Measurements from ENCODE around the gene SPPL2A. TPM values are rescaled to one million over a fixed set of nuclear protein-coding genes. Genes with fewer than 3 reads are reported as not detected.
"Not testable (repeated sequence)": the region's sequence is repeated elsewhere in the genome, so short reads cannot be mapped to it uniquely, and the experiment has no call there.

Gene SPPL2A, protein sequence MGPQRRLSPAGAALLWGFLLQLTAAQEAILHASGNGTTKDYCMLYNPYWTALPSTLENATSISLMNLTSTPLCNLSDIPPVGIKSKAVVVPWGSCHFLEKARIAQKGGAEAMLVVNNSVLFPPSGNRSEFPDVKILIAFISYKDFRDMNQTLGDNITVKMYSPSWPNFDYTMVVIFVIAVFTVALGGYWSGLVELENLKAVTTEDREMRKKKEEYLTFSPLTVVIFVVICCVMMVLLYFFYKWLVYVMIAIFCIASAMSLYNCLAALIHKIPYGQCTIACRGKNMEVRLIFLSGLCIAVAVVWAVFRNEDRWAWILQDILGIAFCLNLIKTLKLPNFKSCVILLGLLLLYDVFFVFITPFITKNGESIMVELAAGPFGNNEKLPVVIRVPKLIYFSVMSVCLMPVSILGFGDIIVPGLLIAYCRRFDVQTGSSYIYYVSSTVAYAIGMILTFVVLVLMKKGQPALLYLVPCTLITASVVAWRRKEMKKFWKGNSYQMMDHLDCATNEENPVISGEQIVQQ
- total RNA-seq: 100 to 1,000 TPM in 1 of 2 experiments, 10 to 100 TPM in 1; 76.8 to 108 TPM

DNA sequence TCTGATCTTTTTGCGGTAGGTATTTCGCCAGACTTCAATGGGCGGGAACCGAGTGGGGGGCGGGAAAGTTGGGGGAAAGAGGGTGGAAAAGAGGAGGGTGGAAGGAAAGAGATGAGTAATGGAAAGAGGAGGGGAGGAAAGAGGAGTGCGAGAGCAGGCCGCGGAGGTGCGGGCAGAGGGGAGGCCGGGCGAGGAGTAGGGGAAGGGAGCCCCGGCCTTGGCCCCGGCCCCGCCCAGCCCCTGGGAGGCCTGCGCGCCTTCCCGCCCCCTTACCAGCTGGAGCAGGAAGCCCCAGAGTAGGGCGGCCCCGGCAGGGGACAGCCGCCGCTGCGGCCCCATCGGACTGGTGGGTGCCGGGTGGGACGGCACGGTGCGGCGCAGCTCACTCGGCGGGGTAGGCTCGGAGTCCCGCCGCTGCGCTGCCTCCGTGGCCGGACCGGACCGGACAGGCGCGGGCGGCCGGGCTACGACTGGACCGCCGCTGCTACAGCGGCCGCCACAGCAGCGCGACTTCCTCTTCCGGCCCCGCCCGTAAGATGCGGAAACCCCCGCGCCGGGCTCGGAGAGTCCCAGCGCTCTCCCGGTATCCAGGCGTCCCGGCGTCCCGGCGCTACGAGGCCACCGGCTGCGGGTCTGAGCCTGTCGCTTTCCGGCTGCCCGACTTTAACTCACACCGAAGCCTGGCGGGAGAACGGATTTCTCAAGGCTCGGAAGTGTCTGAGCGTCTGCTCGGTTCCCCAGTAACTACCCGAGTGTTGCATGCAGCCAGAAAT lies at the start of gene SPPL2A:
Gene SPPL2A (minus strand): TSS at position 512 of the 773 bp plus-strand sequence. CDS start 173 bp downstream, at position 339.
- Mint-ChIP-seq H3K27ac (peak within 1 kb of the TSS; percentile 96), H3K4me3 (peak within 1 kb of the TSS; percentile 90), H3K27me3 (no peaks in the 10 kb centered on the region), H3K9me3 (ENCODE audit: low read depth) (no peaks in the 10 kb centered on the region), H3K4me1 (peaks cover 51% of the 10 kb centered on the region), H3K36me3 (peaks cover 20% of the 10 kb centered on the region)
- ATAC-seq (peak; percentile 94), DNase-seq (peak; percentile 93)
- CTCF ChIA-PET: interaction anchor here (0.9 to 2.5 kb wide), 5 partner anchors 9 to 111 kb away, joined by 3 to 7 read pairs (median 3); partner anchors contain the start of gene TRPM7

DNA sequence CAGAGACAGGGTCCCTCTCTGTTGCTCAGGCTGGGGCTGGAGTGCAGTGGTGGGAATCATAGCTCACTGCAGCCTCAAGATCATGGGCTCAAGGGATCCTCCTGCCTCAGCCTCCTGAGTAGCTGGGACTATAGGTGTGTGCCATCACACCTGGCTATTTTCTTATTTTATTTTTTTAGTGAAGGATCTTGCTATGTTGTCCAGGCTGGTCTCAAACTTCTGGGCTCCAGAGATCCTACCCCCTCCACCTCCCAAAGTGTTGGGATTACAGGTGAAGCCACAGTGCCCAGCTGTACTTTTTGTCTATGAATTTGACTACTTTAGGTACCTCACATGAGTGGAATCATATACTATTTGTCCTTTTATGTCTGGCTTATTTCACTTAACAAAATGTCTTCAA lies 49.1 kb upstream of the SPPL2A start:
- H3K27ac Mint-ChIP-seq: no peak overlapping the region
- CTCF ChIA-PET: no interaction called here
- no peaks in the 10 kb centered on the region for H3K36me3 Mint-ChIP-seq
- H3K4me3 Mint-ChIP-seq: no peak overlapping the region
- peaks cover 11% of the 10 kb centered on the region for H3K27me3 Mint-ChIP-seq
- H3K4me1 Mint-ChIP-seq: no peaks in the 10 kb centered on the region
- H3K9me3 Mint-ChIP-seq (ENCODE audit: low read depth): no peaks in the 10 kb centered on the region
- no peak for DNase-seq
- ATAC-seq: no peak

DNA sequence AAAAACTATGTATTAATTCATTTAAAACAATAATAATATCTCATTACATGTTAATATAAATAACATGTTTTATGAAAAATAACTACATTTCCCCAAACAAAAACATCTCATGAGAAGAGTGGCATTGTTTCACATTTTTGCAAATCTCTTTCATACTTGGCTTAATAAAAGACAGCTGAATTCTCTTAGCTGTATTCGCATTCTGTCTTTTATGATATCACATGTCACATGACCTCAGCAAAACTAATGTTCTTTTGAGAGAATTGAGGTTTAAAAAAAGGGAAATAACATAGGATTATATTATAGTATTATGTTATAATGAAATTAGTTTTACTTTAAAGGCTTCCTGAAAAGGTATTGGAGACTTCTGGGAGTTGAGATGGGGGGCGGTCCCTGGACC lies 48.4 kb upstream of the SPPL2A start:
- no peak for DNase-seq
- ATAC-seq: no peak
- Mint-ChIP-seq H3K9me3 (ENCODE audit: low read depth) (no peaks in the 10 kb centered on the region), H3K27ac (no peak overlapping the region), H3K4me3 (no peak overlapping the region), H3K4me1 (no peaks in the 10 kb centered on the region), H3K27me3 (peaks cover 10% of the 10 kb centered on the region), H3K36me3 (no peaks in the 10 kb centered on the region)
- CTCF ChIA-PET: no interaction called here

DNA sequence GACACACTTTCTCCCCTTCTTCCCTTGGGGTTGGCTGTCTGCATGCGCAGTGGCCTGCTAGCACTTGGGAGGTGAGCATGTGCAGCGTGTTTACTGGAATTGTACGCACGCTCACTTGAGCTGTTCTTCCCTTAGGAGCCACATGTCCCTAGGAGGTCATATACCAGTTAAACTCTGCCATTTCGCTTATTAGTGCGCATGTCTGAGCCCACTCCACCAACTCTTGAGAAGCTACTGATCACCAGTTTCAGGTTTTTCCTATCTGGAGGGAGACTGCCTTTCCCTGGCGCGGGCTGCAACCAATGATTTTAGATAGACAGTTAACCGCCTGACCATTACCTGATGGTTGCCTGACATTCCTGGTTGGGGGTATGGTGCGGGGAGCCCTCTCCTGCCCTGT lies 47.6 kb upstream of the SPPL2A start:
- Mint-ChIP-seq H3K4me1 (no peaks in the 10 kb centered on the region), H3K9me3 (ENCODE audit: low read depth) (no peaks in the 10 kb centered on the region), H3K36me3 (no peaks in the 10 kb centered on the region), H3K4me3 (no peak overlapping the region), H3K27me3 (peaks cover 13% of the 10 kb centered on the region), H3K27ac (no peak overlapping the region)
- ATAC-seq (no peak), DNase-seq (no peak)
- CTCF ChIA-PET: no interaction called here

DNA sequence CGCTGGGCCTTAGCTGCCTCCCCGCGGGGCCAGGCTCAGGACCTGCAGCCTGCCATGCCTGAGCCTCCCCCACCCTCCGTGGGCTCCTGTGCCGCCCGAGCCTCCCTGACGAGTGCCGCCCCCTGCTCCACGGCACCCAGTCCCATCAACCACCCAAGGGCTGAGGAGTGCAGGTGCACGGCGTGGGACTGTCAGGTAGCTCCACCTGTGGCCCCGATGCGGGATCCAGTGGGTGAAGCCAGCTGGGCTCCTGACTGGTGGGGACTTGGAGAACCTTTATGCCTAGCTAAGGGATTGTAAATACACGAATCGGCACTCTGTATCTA lies 46.6 kb upstream of the SPPL2A start:
- H3K36me3 Mint-ChIP-seq; H3K27ac Mint-ChIP-seq; CTCF ChIA-PET; H3K4me3 Mint-ChIP-seq; H3K4me1 Mint-ChIP-seq; ATAC-seq; H3K9me3 Mint-ChIP-seq (ENCODE audit: low read depth); DNase-seq: not testable (repeated sequence)
- H3K27me3 Mint-ChIP-seq: peaks cover 13% of the 10 kb centered on the region

DNA sequence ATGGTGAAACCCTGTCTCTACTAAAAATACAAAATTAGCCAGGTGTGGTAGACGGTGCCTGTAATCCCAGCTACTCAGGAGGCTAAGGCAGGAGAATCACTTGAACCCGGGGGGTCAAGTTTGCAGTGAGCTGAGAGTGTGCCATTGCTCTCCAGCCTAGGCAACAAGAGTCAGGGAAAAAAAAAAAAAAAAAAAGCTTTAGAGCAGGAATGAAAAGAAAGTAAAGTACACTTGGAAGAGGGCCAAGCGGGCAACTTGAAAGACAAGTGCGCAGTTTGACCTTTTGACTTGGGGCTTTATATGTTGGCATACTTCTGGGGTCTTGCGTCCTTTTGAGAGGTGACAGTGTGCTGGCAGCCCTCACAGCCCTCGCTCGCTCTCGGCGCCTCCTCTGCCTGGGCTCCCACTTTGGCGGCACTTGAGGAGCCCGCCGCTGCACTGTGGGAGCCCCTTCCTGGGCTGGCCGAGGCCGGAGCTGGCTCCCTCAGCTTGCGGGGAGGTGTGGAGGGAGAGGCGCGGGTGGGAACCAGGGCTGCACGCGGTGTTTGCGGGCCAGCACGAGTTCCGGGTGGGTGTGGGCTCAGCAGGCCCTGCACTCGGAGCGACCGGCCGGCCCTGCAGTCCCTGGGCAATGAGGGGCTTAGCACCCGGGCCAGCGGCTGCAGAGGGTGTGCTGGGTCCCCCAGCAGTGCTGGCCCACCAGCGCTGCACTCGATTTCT lies 46.1 kb upstream of the SPPL2A start:
- CTCF ChIA-PET: interaction anchor here (0.6 to 0.7 kb wide), 2 partner anchors 10 to 84 kb away, joined by 3 to 5 read pairs; no protein-coding TSS in a partner anchor
- not testable (repeated sequence) for H3K4me1 Mint-ChIP-seq; H3K9me3 Mint-ChIP-seq (ENCODE audit: low read depth); H3K27ac Mint-ChIP-seq; ATAC-seq; H3K36me3 Mint-ChIP-seq; H3K4me3 Mint-ChIP-seq; DNase-seq
- H3K27me3 Mint-ChIP-seq: peaks cover 10% of the 10 kb centered on the region

DNA sequence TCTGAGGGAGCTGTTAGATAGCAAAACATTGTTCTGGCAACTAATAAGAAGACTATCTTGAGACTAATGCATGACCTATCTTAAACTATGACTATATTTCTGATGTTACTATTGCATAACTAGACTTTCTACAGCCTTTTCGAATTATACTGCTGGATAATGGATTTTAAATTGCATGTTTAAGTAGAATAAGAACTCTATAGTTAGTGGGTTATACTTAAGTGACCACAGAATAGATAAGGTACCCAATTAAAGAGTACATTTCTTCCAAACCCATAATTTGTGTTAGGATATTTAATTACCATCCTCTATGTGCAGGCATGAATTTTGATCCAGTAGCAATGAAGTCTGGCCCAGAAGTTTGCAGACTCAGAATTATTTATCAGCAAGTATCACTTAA lies 44.6 kb upstream of the SPPL2A start:
- DNase-seq (no peak), ATAC-seq (no peak)
- Mint-ChIP-seq H3K27ac (no peak overlapping the region), H3K27me3 (peaks cover 10% of the 10 kb centered on the region), H3K9me3 (ENCODE audit: low read depth) (no peaks in the 10 kb centered on the region), H3K36me3 (no peaks in the 10 kb centered on the region), H3K4me1 (no peaks in the 10 kb centered on the region), H3K4me3 (no peak overlapping the region)
- CTCF ChIA-PET: no interaction called here

DNA sequence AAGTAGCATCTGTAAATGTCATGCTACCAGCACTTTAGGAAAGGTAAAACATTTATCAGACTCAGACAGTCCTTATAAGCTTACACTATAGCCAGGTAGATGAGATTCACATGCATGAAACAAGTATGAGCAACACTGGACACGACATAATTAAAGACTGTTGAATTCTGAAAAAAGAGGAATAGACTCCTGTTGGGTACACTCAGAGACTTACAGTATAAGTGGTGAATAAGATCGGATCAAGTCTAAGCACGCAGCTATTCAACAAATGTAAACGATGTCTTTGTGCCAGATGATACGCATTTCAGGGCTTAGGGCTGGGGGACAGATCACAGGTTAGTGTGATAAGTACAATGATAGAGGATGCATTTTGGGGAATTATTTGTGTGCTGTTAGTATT lies 43.2 kb upstream of the SPPL2A start:
- H3K9me3 Mint-ChIP-seq (ENCODE audit: low read depth): no peaks in the 10 kb centered on the region
- DNase-seq: no peak
- no peaks in the 10 kb centered on the region for H3K36me3 Mint-ChIP-seq
- H3K4me3 Mint-ChIP-seq: no peak overlapping the region
- H3K4me1 Mint-ChIP-seq: no peaks in the 10 kb centered on the region
- no peak for ATAC-seq
- CTCF ChIA-PET: no interaction called here
- peaks cover 10% of the 10 kb centered on the region for H3K27me3 Mint-ChIP-seq
- no peak overlapping the region for H3K27ac Mint-ChIP-seq

DNA sequence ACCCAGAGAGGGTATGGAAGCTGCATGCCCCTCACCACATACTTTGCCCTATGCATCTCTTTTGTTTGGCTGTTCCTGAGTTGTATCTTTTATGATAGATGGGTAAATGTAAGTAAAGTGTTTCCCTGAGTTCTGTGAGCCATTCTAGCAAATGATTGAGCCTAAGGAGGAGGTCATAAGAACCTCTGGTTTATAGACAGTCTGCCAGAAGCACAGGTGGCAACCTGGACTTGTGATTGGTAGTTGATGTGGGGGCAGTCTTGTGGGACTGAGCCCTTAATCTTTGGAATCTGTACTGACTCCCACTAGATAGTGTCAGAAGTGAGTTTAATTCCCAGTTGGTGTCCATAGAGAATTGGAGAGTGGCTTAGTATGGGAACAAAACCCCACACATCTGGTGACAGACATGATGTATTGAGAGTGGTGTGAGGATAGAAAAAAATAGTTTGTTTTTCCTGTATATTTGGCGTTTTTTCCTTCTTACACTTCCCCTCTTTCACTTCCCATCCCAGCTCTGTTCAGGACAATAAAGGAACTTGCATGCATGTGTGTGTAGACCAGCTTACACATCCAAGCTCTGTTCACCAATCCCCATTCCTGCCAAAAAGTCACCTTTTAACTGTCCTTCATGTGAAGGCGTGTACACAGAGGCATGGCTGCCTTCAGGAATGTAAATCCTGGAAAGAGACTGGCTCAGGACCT lies 38.1 kb upstream of the SPPL2A start:
- Mint-ChIP-seq H3K9me3 (ENCODE audit: low read depth) (no peaks in the 10 kb centered on the region), H3K36me3 (no peaks in the 10 kb centered on the region), H3K4me1 (no peaks in the 10 kb centered on the region), H3K4me3 (no peak overlapping the region), H3K27ac (no peak overlapping the region), H3K27me3 (peaks cover under 1% of the 10 kb centered on the region)
- CTCF ChIA-PET: no interaction called here
- no peak for ATAC-seq
- DNase-seq: no peak

DNA sequence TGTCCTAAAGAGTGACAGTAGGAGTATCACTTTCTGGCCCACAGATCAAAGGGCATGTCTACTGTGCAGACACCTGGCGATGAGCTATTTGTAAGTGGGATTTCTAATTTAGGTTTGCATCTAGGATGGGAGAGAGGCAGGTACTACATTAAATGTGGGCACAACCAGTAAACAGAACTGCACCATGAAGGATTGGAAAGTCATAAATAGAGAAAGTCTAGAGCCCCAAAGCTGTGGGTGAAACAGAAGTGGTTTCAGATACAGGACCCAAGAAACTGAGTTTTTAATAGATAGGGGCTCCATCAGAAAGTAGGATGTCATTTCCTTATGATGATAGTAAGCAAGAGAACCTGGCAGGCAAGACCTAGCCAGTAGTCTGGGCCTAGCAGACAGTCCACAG lies 35.2 kb upstream of the SPPL2A start:
- no peaks in the 10 kb centered on the region for H3K9me3 Mint-ChIP-seq (ENCODE audit: low read depth)
- no peaks in the 10 kb centered on the region for H3K36me3 Mint-ChIP-seq

DNA sequence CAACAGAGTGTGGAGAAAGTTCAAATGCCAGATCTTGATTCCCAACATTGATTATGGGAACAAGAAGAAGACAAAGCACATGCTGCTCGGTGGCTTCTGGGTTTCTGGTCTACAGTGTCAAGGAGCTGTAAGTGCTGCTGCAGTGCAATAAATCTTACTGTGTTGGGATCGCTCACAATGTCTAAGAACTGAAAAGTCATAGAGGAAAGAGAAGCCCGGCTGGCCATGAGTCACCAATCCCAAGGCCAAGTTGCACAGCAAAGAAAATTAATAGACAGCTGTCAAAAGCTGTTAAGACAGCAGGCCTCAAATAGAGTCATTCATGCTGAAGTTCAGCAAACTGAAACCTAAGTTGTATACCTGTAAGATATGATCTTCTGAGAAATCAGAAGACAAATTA lies 33.2 kb upstream of the SPPL2A start:
- no peaks in the 10 kb centered on the region for H3K36me3 Mint-ChIP-seq
- CTCF ChIA-PET: no interaction called here
- H3K27ac Mint-ChIP-seq: no peak overlapping the region
- DNase-seq: no peak
- no peak for ATAC-seq
- H3K27me3 Mint-ChIP-seq: no peaks in the 10 kb centered on the region
- no peaks in the 10 kb centered on the region for H3K9me3 Mint-ChIP-seq (ENCODE audit: low read depth)
- no peaks in the 10 kb centered on the region for H3K4me1 Mint-ChIP-seq
- no peak overlapping the region for H3K4me3 Mint-ChIP-seq

More for the DNA sequence above, 35.2 kb upstream of the SPPL2A start:
- DNase-seq (no peak), ATAC-seq (no peak)
- no peak overlapping the region for H3K4me3 Mint-ChIP-seq
- H3K4me1 Mint-ChIP-seq: no peaks in the 10 kb centered on the region
- no peaks in the 10 kb centered on the region for H3K27me3 Mint-ChIP-seq
- CTCF ChIA-PET: no interaction called here
- H3K27ac Mint-ChIP-seq: no peak overlapping the region

DNA sequence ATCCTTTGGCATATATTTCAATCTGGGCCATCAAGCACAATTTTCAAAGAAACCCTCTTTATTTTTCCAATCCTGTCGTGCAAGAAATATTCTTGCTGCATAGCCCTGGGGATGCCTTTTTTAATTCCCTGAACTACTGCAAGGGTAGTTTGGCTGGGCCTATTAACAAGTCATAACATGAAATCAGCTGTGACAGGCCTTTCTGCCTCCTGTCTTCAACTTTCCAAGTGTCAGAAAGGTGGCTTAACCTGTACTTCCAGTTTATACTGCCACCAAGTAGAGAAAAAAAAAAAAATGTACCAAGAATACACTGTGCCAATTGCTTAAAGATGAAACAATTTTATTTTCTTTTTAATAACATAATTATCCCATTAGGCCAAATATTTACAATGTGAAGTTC lies 32.4 kb upstream of the SPPL2A start:
- no peaks in the 10 kb centered on the region for H3K9me3 Mint-ChIP-seq (ENCODE audit: low read depth)
- H3K27me3 Mint-ChIP-seq: no peaks in the 10 kb centered on the region

DNA sequence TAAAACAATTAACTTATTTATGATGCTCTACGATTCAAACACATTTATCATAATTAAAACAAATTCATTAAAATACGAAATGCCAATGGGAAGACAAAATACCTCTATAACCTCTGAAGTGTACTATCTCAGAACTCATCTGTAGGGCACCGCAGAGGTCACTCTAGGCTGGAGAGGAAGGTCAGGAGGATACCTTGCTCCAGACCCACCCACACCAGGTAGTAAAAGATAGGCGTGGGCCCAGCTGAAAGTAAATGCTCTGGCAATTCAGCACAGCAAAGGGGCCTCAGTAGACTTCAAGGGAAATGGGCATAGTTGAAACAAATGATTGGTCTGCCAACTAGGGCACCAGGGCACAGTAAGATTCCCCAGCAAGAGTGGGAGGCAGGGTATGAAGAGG lies 26.0 kb upstream of the SPPL2A start:
- CTCF ChIA-PET: no interaction called here
- Mint-ChIP-seq H3K27ac (no peak overlapping the region), H3K4me3 (no peak overlapping the region), H3K4me1 (no peaks in the 10 kb centered on the region), H3K27me3 (no peaks in the 10 kb centered on the region), H3K9me3 (ENCODE audit: low read depth) (no peaks in the 10 kb centered on the region), H3K36me3 (no peaks in the 10 kb centered on the region)
- no peak for DNase-seq
- ATAC-seq: no peak

More for the DNA sequence above, 32.4 kb upstream of the SPPL2A start:
- no peaks in the 10 kb centered on the region for H3K36me3 Mint-ChIP-seq
- no peaks in the 10 kb centered on the region for H3K4me1 Mint-ChIP-seq
- no peak overlapping the region for H3K4me3 Mint-ChIP-seq
- DNase-seq: no peak
- no peak for ATAC-seq
- H3K27ac Mint-ChIP-seq: no peak overlapping the region
- CTCF ChIA-PET: no interaction called here
